Measurements from ENCODE around the gene GRIA4.

Gene GRIA4

DNA sequence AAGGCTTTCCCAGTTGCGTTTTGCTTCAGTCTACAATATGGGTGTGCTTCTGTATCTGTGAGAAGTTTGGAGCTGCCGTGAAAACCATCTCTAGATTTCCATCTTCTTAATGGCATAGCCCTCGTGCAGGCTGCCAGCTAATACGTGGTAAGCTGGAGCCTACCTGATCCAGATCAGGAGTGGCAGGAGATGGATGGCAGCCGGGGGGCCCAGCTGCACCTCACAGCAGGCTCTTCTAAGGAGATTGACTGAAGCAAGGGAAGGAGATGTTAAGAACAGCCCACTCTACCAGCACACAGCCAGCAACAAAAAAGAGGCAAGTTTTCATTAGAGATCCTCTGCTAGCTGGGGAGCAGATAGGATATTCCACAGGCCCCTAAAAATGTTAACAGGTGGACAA, 296.6 kb downstream of the GRIA4 start:
- no peak for DNase-seq (ENCODE audit: low read depth)
- H3K4me3 ChIP-seq (ENCODE audit: low read length): no peak overlapping the region
- TF ChIP-seq, protein P1, sequence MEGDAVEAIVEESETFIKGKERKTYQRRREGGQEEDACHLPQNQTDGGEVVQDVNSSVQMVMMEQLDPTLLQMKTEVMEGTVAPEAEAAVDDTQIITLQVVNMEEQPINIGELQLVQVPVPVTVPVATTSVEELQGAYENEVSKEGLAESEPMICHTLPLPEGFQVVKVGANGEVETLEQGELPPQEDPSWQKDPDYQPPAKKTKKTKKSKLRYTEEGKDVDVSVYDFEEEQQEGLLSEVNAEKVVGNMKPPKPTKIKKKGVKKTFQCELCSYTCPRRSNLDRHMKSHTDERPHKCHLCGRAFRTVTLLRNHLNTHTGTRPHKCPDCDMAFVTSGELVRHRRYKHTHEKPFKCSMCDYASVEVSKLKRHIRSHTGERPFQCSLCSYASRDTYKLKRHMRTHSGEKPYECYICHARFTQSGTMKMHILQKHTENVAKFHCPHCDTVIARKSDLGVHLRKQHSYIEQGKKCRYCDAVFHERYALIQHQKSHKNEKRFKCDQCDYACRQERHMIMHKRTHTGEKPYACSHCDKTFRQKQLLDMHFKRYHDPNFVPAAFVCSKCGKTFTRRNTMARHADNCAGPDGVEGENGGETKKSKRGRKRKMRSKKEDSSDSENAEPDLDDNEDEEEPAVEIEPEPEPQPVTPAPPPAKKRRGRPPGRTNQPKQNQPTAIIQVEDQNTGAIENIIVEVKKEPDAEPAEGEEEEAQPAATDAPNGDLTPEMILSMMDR (conservative IDR thresholded peaks at IDR 0.05; ENCODE audit: low read length): no peak

DNA sequence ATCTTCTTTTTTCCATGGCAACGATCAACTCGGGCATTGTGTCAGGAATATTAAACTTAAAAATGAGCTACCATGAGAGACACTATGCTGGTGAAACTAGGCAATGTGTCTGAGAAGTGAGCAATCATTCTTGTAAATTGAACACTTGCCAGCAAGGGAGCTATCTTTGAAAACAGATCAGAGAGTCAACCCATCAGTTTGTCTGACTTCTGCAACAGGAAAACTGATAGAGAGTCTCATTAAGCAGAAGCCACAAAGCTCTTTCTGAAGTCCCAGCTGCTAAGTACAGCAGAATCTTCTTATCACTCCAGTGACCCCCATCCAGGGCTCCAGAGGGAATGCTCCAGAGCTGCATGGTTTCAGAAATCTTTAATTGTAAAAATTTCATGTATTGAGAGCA, 297.4 kb downstream of the GRIA4 start:
- DNase-seq (ENCODE audit: low read depth): no peak
- H3K4me3 ChIP-seq (ENCODE audit: low read length): no peak overlapping the region
- TF ChIP-seq, protein P1 (conservative IDR thresholded peaks at IDR 0.05; ENCODE audit: low read length): no peak

DNA sequence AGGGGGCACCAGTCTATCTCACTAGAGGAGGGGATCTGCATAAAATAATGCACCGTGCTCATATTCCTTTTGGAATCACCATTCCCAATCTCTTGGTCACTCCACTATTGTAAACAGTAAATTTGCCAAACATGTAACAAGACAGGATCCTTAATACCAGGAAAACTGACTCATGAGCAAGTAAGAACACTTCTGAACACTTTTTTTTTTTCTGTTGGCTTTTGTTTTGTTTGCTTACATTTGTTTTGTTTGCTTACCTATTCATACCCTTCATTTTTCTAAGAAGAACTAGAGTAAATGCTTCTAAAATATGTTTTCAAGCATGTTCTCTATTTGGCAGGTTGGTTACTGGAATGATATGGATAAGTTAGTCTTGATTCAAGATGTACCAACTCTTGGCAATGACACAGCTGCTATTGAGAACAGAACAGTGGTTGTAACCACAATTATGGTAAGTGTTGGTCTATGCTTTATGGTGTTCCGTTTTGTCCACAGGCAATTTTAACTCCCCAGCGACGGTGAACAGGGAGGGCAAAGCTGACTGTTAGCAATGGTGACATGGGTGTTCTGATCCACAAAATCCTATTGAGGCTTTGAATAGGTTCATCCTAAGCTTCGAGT, 300.3 kb downstream of the GRIA4 start:
- H3K4me3 ChIP-seq (ENCODE audit: low read length): no peak overlapping the region
- TF ChIP-seq, protein P1 (conservative IDR thresholded peaks at IDR 0.05; ENCODE audit: low read length): no peak
- DNase-seq (ENCODE audit: low read depth): no peak

DNA sequence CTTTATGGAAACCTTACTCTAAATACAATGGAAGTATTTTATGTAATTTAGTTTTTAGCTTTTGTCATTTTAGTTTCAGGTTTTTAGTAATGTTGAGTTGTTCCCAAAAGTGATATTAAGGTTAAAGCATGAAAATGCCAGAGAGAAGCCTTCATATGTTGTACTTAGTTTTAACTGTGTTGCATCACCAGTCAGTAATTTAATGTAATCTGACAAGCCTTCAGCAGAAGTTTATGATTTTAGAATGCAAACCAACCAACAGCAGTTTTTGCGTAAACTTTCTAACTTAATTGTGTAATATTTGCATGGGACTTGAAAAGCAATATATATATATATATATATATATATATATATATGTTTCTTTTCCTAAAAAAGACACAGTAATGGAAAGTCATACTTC, 301.6 kb downstream of the GRIA4 start:
- H3K4me3 ChIP-seq (ENCODE audit: low read length): no peak overlapping the region
- DNase-seq (ENCODE audit: low read depth): no peak
- TF ChIP-seq, protein P1 (conservative IDR thresholded peaks at IDR 0.05; ENCODE audit: low read length): no peak

DNA sequence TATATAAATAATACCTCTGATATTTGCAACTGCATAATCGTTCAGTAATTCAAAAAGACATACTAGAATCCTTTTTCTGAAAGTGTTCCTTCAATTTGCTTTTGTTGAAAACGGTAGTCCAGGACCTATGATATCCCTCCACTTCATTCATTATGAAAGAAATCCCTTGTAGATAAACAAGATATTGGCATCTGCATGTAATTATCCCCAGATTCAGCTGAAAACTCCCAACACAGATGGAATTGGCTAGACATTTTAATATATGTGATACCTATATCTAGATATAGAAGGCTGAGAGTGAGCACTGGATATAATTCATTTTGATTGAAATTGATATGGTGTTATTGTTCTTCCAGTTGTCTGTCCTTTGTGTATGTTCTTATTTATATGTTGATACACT, 302.8 kb downstream of the GRIA4 start:
- no peak for DNase-seq (ENCODE audit: low read depth)
- TF ChIP-seq, protein P1 (conservative IDR thresholded peaks at IDR 0.05; ENCODE audit: low read length): no peak

DNA sequence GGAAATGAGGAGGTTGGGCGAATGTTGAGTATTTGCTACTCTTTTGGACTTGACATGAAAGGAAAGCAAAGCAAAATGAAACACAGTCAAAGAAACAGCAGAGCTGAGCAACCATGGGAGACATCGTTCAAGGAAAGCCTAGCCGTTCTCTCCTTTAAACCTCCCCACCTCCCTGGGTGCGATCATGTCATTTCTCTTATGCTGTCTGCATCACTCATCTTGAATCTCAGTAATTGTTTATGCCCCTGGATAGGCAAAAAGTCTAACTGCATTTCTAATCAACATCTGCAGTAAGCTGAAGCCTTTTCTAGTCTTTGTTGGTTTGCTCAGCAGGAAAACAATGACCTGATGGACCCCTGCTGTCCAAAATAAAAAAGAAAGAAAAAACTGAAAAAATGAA, 305.1 kb downstream of the GRIA4 start:
- H3K4me3 ChIP-seq (ENCODE audit: low read length): no peak overlapping the region
- DNase-seq (ENCODE audit: low read depth): no peak
- TF ChIP-seq, protein P1 (conservative IDR thresholded peaks at IDR 0.05; ENCODE audit: low read length): no peak

More for the DNA sequence above, 302.8 kb downstream of the GRIA4 start:
- no peak overlapping the region for H3K4me3 ChIP-seq (ENCODE audit: low read length)

DNA sequence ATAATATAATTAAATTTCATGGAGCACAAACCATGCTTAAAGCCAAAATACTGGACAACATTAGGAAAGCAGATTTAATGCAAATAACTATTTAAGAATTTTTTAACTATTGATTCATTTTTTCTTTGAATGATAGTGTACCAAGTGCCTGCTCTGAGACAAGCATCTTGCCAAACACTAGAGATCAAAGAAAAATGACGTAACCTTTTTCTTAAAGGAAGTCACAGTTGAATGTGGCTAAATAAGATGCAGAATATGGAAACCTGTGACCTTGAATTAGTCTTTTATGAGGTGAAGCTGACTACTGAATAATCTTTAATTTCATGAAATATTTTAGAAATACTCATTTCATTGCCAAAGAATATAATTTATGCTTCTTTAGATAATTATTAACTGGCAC, 308.2 kb downstream of the GRIA4 start:
- TF ChIP-seq, protein P1 (conservative IDR thresholded peaks at IDR 0.05; ENCODE audit: low read length): no peak
- H3K4me3 ChIP-seq (ENCODE audit: low read length): no peak overlapping the region
- DNase-seq (ENCODE audit: low read depth): no peak
